Measurements from ENCODE around the gene NXF3.

- TF ChIP-seq, protein P1, sequence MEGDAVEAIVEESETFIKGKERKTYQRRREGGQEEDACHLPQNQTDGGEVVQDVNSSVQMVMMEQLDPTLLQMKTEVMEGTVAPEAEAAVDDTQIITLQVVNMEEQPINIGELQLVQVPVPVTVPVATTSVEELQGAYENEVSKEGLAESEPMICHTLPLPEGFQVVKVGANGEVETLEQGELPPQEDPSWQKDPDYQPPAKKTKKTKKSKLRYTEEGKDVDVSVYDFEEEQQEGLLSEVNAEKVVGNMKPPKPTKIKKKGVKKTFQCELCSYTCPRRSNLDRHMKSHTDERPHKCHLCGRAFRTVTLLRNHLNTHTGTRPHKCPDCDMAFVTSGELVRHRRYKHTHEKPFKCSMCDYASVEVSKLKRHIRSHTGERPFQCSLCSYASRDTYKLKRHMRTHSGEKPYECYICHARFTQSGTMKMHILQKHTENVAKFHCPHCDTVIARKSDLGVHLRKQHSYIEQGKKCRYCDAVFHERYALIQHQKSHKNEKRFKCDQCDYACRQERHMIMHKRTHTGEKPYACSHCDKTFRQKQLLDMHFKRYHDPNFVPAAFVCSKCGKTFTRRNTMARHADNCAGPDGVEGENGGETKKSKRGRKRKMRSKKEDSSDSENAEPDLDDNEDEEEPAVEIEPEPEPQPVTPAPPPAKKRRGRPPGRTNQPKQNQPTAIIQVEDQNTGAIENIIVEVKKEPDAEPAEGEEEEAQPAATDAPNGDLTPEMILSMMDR (IDR thresholded peaks at IDR 0.05 in 4 of 5, conservative IDR thresholded peaks at IDR 0.05 in 1 of 5): no peak
- TF ChIP-seq POLR2A (IDR thresholded peaks at IDR 0.05): no peak
Measured at GRCh38 chrX:103099691-103100090, 6.7 kb upstream of the NXF3 start.
